Activated CD8-positive, alpha-beta memory T cell treated with anti-CD3 and anti-CD28 coated beads, Interleukin-2, amount 10 ng/mL, durations not matched to agents 7 days and 5 days (primary cell): Measurements from ENCODE around the gene ZNF800. TPM values are rescaled to one million over a fixed set of nuclear protein-coding genes. Genes with fewer than 3 reads are reported as not detected.
"Not testable (repeated sequence)": the region's sequence is repeated elsewhere in the genome, so short reads cannot be mapped to it uniquely, and the experiment has no call there.

ENCODE experiments used
- ATAC-seq: fragments of 150-1000 bp; cut with Tn5 transposase; one replicate; pipeline ENCODE4 v1.10.0; 2021; ENCODE audit warnings: moderate library complexity
- CTCF ChIA-PET: fragments of 350-600 bp; sonication (Branson Sonifier 250); formaldehyde crosslinking; loops from one replicate; lab custom pipeline; 2021; ENCODE audit warnings: antibody characterized with exemption; lab: Charles Lee
- DNase-seq: peaks from one replicate; pipeline ENCODE4 v3.0.0-alpha.2; 2020
- H3K27ac Mint-ChIP-seq: one replicate; pipeline ENCODE4 v1.8.0; 2021; ENCODE audit warnings: mild to moderate bottlenecking, mixed read lengths
- H3K27me3 Mint-ChIP-seq: one replicate; pipeline ENCODE4 v1.8.0; 2021; ENCODE audit warnings: mixed read lengths
- H3K36me3 Mint-ChIP-seq: one replicate; pipeline ENCODE4 v1.8.0; 2021; ENCODE audit warnings: mild to moderate bottlenecking, mixed read lengths
- H3K4me1 Mint-ChIP-seq: one replicate; pipeline ENCODE4 v1.8.0; 2021; ENCODE audit warnings: mixed read lengths
- H3K4me3 Mint-ChIP-seq: one replicate; pipeline ENCODE4 v1.8.0; 2021; ENCODE audit warnings: mild to moderate bottlenecking, moderate library complexity, mixed read lengths
- H3K9me3 Mint-ChIP-seq: one replicate; pipeline ENCODE4 v1.8.0; 2022; ENCODE audit warnings: low read depth, mixed read lengths
- total RNA-seq, 2 experiments: library from RNA; stranded (reverse); gene quantifications; one replicate each; pipeline ENCODE4 v1.2.3, GENCODE V29; 2021

The ZNF800 gene
- 10 to 100 TPM; 39.7 to 40.6 TPM for total RNA-seq

- H3K27ac Mint-ChIP-seq: peak within 1 kb of the TSS; percentile 98
- CTCF ChIA-PET: interaction anchor here (0.9 to 4.2 kb wide), 6 partner anchors 10 to 55 kb away, joined by 5 to 32 read pairs (median 9); no protein-coding TSS in a partner anchor
- DNase-seq (peak; percentile 92), ATAC-seq (peak; percentile 87)
- H3K9me3 Mint-ChIP-seq: no peaks in the 10 kb centered on the region
- H3K27me3 Mint-ChIP-seq: no peaks in the 10 kb centered on the region
- H3K4me1 Mint-ChIP-seq: peaks cover 54% of the 10 kb centered on the region
- H3K36me3 Mint-ChIP-seq: peaks cover 29% of the 10 kb centered on the region
- H3K4me3 Mint-ChIP-seq: peak within 1 kb of the TSS; percentile 87
Measured at GRCh38 chr7:127392566-127393367, at the start of gene ZNF800. Gene ZNF800 (minus strand): TSS chr7:127392708. CDS start chr7:127391557, 1,151 bp downstream.

- no peak overlapping the region for H3K4me3 Mint-ChIP-seq
- no peak overlapping the region for H3K27ac Mint-ChIP-seq
- H3K36me3 Mint-ChIP-seq: no peaks in the 10 kb centered on the region
- DNase-seq: no peak
- CTCF ChIA-PET: no interaction called here
- peaks cover 36% of the 10 kb centered on the region for H3K27me3 Mint-ChIP-seq
- no peaks in the 10 kb centered on the region for H3K4me1 Mint-ChIP-seq
- no peak for ATAC-seq
- no peaks in the 10 kb centered on the region for H3K9me3 Mint-ChIP-seq
Measured at GRCh38 chr7:127440206-127440605, 47.7 kb upstream of the ZNF800 start.

GRCh38 chr7:127438836-127439235 is 46.3 kb upstream of the ZNF800 start:
- ATAC-seq (no peak), DNase-seq (no peak)
- no peaks in the 10 kb centered on the region for H3K9me3 Mint-ChIP-seq
- H3K4me3 Mint-ChIP-seq: no peak overlapping the region
- H3K27me3 Mint-ChIP-seq: peaks cover 32% of the 10 kb centered on the region
- CTCF ChIA-PET: no interaction called here
- no peaks in the 10 kb centered on the region for H3K36me3 Mint-ChIP-seq
- no peaks in the 10 kb centered on the region for H3K4me1 Mint-ChIP-seq
- no peak overlapping the region for H3K27ac Mint-ChIP-seq

GRCh38 chr7:127437837-127438236 is 45.3 kb upstream of the ZNF800 start:
- DNase-seq: no peak
- Mint-ChIP-seq H3K4me3 (no peak overlapping the region), H3K27me3 (peaks cover 30% of the 10 kb centered on the region), H3K27ac (no peak overlapping the region), H3K4me1 (no peaks in the 10 kb centered on the region), H3K9me3 (no peaks in the 10 kb centered on the region), H3K36me3 (no peaks in the 10 kb centered on the region)
- no peak for ATAC-seq
- CTCF ChIA-PET: interaction anchor here (1.4 kb wide), 1 partner anchor 10 kb away, joined by 4 read pairs; no protein-coding TSS in a partner anchor

GRCh38 chr7:127437241-127437640 is 44.7 kb upstream of the ZNF800 start:
- Mint-ChIP-seq H3K4me1 (no peaks in the 10 kb centered on the region), H3K27ac (no peak overlapping the region), H3K27me3 (peaks cover 26% of the 10 kb centered on the region), H3K4me3 (no peak overlapping the region), H3K9me3 (no peaks in the 10 kb centered on the region), H3K36me3 (no peaks in the 10 kb centered on the region)
- CTCF ChIA-PET: interaction anchor here (1.4 kb wide), 1 partner anchor 11 kb away, joined by 4 read pairs; no protein-coding TSS in a partner anchor
- ATAC-seq (no peak), DNase-seq (no peak)

GRCh38 chr7:127429281-127429680 is 36.8 kb upstream of the ZNF800 start:
- H3K4me3 Mint-ChIP-seq, H3K27ac Mint-ChIP-seq, H3K4me1 Mint-ChIP-seq, DNase-seq, H3K9me3 Mint-ChIP-seq, ATAC-seq, H3K36me3 Mint-ChIP-seq, CTCF ChIA-PET: not testable (repeated sequence)
- H3K27me3 Mint-ChIP-seq: peaks cover 18% of the 10 kb centered on the region

- Mint-ChIP-seq H3K27me3 (peaks cover 6% of the 10 kb centered on the region), H3K4me3 (no peak overlapping the region), H3K9me3 (peaks cover 3% of the 10 kb centered on the region), H3K36me3 (peaks cover 6% of the 10 kb centered on the region), H3K27ac (no peak overlapping the region), H3K4me1 (peaks cover 44% of the 10 kb centered on the region)
- DNase-seq (no peak), ATAC-seq (no peak)
- CTCF ChIA-PET: no interaction called here
Measured at GRCh38 chr7:127419196-127419595, 26.7 kb upstream of the ZNF800 start.

GRCh38 chr7:127418459-127418858 is 26.0 kb upstream of the ZNF800 start:
- H3K27ac Mint-ChIP-seq: peak overlapping the region; percentile 24
- no peak for DNase-seq
- H3K4me3 Mint-ChIP-seq: peak overlapping the region; percentile 1
- ATAC-seq: no peak
- H3K4me1 Mint-ChIP-seq: peaks cover 51% of the 10 kb centered on the region
- CTCF ChIA-PET: interaction anchor here (1.2 kb wide), 1 partner anchor 71 kb away, joined by 3 read pairs; no protein-coding TSS in a partner anchor
- peaks cover 6% of the 10 kb centered on the region for H3K36me3 Mint-ChIP-seq
- peaks cover 3% of the 10 kb centered on the region for H3K27me3 Mint-ChIP-seq
- H3K9me3 Mint-ChIP-seq: peaks cover 3% of the 10 kb centered on the region

GRCh38 chr7:127417346-127417745 is 24.8 kb upstream of the ZNF800 start:
- Mint-ChIP-seq H3K27ac (peak overlapping the region; percentile 80), H3K9me3 (peaks cover 3% of the 10 kb centered on the region), H3K27me3 (peaks cover 5% of the 10 kb centered on the region), H3K36me3 (peaks cover 6% of the 10 kb centered on the region), H3K4me1 (peaks cover 55% of the 10 kb centered on the region), H3K4me3 (peak overlapping the region; percentile 32)
- ATAC-seq: no peak
- no peak for DNase-seq
- CTCF ChIA-PET: interaction anchor here (1.2 to 1.5 kb wide), 2 partner anchors 31 to 70 kb away, joined by 3 to 5 read pairs; no protein-coding TSS in a partner anchor

- peaks cover 6% of the 10 kb centered on the region for H3K36me3 Mint-ChIP-seq
- ATAC-seq (no peak), DNase-seq (no peak)
- H3K9me3 Mint-ChIP-seq: peaks cover 3% of the 10 kb centered on the region
- peaks cover 55% of the 10 kb centered on the region for H3K4me1 Mint-ChIP-seq
- peak overlapping the region; percentile 78 for H3K27ac Mint-ChIP-seq
- CTCF ChIA-PET: interaction anchor here (1.0 to 2.5 kb wide), 3 partner anchors 9 to 161 kb away, joined by 3 to 10 read pairs (median 3); no protein-coding TSS in a partner anchor
- no peak overlapping the region for H3K4me3 Mint-ChIP-seq
- H3K27me3 Mint-ChIP-seq: peaks cover 6% of the 10 kb centered on the region
Measured at GRCh38 chr7:127415060-127415742, 22.7 kb upstream of the ZNF800 start.

GRCh38 chr7:127413962-127414361 is 21.5 kb upstream of the ZNF800 start:
- ATAC-seq: peak; percentile 80
- H3K4me1 Mint-ChIP-seq: peaks cover 47% of the 10 kb centered on the region

GRCh38 chr7:127413326-127413725 is 20.8 kb upstream of the ZNF800 start:
- CTCF ChIA-PET: interaction anchor here (1.4 to 1.7 kb wide), 2 partner anchors 21 to 64 kb away, joined by 4 to 8 read pairs; partner anchors contain the start of gene ZNF800
- H3K27me3 Mint-ChIP-seq: peaks cover 6% of the 10 kb centered on the region
- ATAC-seq: no peak
- peaks cover 42% of the 10 kb centered on the region for H3K4me1 Mint-ChIP-seq
- peaks cover 2% of the 10 kb centered on the region for H3K36me3 Mint-ChIP-seq
- no peaks in the 10 kb centered on the region for H3K9me3 Mint-ChIP-seq
- peak overlapping the region; percentile 78 for H3K27ac Mint-ChIP-seq
- DNase-seq: no peak
- no peak overlapping the region for H3K4me3 Mint-ChIP-seq

More at GRCh38 chr7:127413962-127414361, 21.5 kb upstream of the ZNF800 start:
- H3K27ac Mint-ChIP-seq: peak overlapping the region; percentile 78
- H3K36me3 Mint-ChIP-seq: peaks cover 6% of the 10 kb centered on the region
- no peak overlapping the region for H3K4me3 Mint-ChIP-seq
- CTCF ChIA-PET: interaction anchor here (1.0 to 2.5 kb wide), 5 partner anchors 8 to 160 kb away, joined by 3 to 10 read pairs (median 4); partner anchors contain the start of gene ZNF800
- no peak for DNase-seq
- H3K27me3 Mint-ChIP-seq: peaks cover 6% of the 10 kb centered on the region
- peaks cover 3% of the 10 kb centered on the region for H3K9me3 Mint-ChIP-seq

GRCh38 chr7:127411176-127411575 is 18.7 kb upstream of the ZNF800 start:
- Mint-ChIP-seq H3K27me3 (peaks cover 7% of the 10 kb centered on the region), H3K36me3 (no peaks in the 10 kb centered on the region), H3K4me3 (no peak overlapping the region), H3K27ac (no peak overlapping the region), H3K9me3 (no peaks in the 10 kb centered on the region), H3K4me1 (peaks cover 23% of the 10 kb centered on the region)
- CTCF ChIA-PET: interaction anchor here (1.0 kb wide), 1 partner anchor 63 kb away, joined by 3 read pairs; no protein-coding TSS in a partner anchor
- no peak for DNase-seq
- no peak for ATAC-seq
